ENCODE results near the gene THG1L.

GRCh38 chr5:157745041-157745456 is 13.8 kb downstream of the THG1L start:
- TF ChIP-seq CTCF (conservative IDR thresholded peaks at IDR 0.05 in 1 of 2, IDR thresholded peaks at IDR 0.05 in 1 of 2; ENCODE audit: low read depth in 1 of 2, low read length in 2 of 2) (no peak), EZH2 (IDR thresholded peaks at IDR 0.05; ENCODE audit: low read length, missing control alignments) (no peak)

All from fibroblast of lung (primary cell).